Measurements from ENCODE around the gene MINDY1. TPM values are rescaled to one million over a fixed set of nuclear protein-coding genes. Genes with fewer than 3 reads are reported as not detected.

Gene MINDY1
- total RNA-seq, 4 donors from 2014 or later, result 28.5 to 36.6 (median 30.8) TPM

DNA sequence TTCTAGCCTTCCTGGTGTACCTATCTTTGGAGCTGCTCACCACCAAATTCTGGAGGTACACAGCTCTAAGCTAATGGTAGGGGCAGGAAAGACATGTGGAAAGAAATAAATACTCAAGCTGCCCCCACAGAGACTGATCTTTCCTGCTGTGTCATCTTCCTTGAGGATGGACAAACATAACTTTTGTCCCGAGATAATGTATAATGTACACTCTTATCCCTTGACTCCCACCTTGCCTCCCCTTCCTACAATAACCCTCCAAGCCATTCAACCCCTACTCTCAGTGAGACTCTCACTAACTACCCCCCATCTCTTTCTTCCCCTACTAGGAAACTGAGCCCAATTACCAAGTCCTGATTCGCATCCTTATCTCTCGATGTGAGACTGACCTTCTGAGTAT is 12.5 kb downstream of the MINDY1 start:
- intact Hi-C loops (cut with DNase I; ENCODE audit: low total_unique reads), result loop anchor here (10.0 kb wide), 2 partner anchors 439 to 509 kb away; partner anchors contain the start of gene TARS2
- WGBS, 2 donors, result 79 to 87% methylated on average over 3 of the region's 3 CpGs
- H3K4me3 ChIP-seq (ENCODE audit: low read depth, poor library complexity, severe bottlenecking), result no peak overlapping the region
- TF ChIP-seq, protein P1, sequence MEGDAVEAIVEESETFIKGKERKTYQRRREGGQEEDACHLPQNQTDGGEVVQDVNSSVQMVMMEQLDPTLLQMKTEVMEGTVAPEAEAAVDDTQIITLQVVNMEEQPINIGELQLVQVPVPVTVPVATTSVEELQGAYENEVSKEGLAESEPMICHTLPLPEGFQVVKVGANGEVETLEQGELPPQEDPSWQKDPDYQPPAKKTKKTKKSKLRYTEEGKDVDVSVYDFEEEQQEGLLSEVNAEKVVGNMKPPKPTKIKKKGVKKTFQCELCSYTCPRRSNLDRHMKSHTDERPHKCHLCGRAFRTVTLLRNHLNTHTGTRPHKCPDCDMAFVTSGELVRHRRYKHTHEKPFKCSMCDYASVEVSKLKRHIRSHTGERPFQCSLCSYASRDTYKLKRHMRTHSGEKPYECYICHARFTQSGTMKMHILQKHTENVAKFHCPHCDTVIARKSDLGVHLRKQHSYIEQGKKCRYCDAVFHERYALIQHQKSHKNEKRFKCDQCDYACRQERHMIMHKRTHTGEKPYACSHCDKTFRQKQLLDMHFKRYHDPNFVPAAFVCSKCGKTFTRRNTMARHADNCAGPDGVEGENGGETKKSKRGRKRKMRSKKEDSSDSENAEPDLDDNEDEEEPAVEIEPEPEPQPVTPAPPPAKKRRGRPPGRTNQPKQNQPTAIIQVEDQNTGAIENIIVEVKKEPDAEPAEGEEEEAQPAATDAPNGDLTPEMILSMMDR (IDR thresholded peaks at IDR 0.05), result no peak
- TF ChIP-seq POLR2A (IDR thresholded peaks at IDR 0.05), result no peak
- no peak for DNase-seq (ENCODE audit: low spot score in 2 of 2)

GRCh38 chr1:150992626-150993025 is 14.1 kb downstream of the MINDY1 start:
- 68 to 77% methylated on average over 4 of the region's 4 CpGs for WGBS, 2 donors
- TF ChIP-seq, protein P1 (IDR thresholded peaks at IDR 0.05), result no peak
- TF ChIP-seq POLR2A (IDR thresholded peaks at IDR 0.05), result no peak
- intact Hi-C loops (cut with DNase I; ENCODE audit: low total_unique reads), result loop anchor here (10.0 kb wide), 2 partner anchors 438 to 508 kb away; partner anchors contain the start of gene TARS2
- no peak for DNase-seq (ENCODE audit: low spot score in 2 of 2)
- H3K4me3 ChIP-seq (ENCODE audit: low read depth, poor library complexity, severe bottlenecking), result no peak overlapping the region

DNA sequence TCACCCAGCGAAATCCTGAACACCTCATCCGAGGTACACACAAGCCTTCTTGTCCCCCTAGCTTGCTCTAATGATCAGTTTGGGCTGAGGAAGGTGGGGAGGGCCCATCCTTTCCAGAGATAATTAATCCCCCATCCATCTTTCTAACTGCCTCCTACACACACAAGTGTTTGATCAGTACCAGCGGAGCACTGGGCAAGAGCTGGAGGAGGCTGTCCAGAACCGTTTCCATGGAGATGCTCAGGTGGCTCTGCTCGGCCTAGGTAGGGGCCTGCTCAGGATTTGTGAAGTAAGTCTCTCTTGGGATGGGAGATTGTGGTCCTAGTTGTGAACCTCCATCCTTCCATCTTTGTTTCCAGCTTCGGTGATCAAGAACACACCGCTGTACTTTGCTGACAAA is 18.8 kb downstream of the MINDY1 start:
- 81 to 86% methylated on average over 7 of the region's 7 CpGs for WGBS, 2 donors
- intact Hi-C loops (cut with DNase I; ENCODE audit: low total_unique reads), result no loop called here
- TF ChIP-seq POLR2A (IDR thresholded peaks at IDR 0.05), result no peak
- TF ChIP-seq, protein P1 (IDR thresholded peaks at IDR 0.05), result no peak
- no peak for DNase-seq (ENCODE audit: low spot score in 2 of 2)
- no peak overlapping the region for H3K4me3 ChIP-seq (ENCODE audit: low read depth, poor library complexity, severe bottlenecking)

GRCh38 chr1:150985179-150985825 is 21.4 kb downstream of the MINDY1 start:
- H3K4me3 ChIP-seq (ENCODE audit: low read depth, poor library complexity, severe bottlenecking), result no peak overlapping the region
- WGBS, 2 donors, result 96% methylated on average over 2 of the region's 2 CpGs
- intact Hi-C loops (cut with DNase I; ENCODE audit: low total_unique reads), result no loop called here
- no peak for TF ChIP-seq POLR2A (IDR thresholded peaks at IDR 0.05)
- TF ChIP-seq, protein P1 (IDR thresholded peaks at IDR 0.05), result no peak
- DNase-seq (ENCODE audit: low spot score in 2 of 2), result no peak

DNA sequence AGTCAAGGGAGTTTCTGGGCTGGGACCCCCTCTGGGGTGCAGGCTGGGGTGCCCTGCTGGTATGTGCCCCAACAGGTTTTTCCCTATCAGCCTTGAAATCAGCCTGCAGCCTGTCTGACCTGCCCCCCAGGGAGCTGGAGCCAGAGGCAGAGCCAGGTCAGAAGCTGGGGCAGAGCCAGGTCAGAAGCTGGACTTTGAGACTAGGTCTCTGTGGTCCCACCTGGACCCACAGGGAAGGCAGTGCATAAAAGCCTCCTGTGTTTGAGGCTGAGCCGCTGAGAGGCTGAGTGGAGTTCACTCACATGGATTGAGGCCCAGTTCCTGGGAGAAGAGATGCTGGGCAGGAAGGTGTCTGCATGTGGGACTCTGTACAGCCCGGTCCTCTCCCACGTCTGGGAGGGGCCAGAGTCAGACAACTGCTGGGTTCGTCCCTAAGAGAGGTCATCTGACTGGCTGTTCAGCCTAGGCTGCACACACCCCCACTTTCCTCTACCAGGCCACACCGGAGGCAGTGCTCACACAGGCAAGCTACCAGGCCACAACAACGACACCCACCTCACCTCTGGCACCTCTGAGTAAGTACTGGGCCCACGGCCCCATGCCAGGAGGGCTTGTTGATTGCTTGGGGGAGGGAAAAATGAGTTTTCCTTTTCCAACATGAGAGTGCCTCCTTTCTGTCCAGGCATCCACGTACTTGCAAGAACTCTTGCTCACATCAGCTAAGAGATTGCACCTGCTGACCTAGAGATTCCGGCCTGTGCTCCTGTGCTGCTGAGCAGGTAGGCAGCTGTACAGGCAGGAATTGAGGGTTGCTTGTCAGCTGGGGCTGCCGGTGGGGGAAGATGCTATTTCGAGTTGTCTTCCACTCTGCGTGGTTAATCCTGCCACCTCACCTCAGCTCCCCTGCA is 24.6 kb downstream of the MINDY1 start, which contains the start of gene ANXA9:
Gene ANXA9, plus strand, starts transcription at position 488 of the 908 bp plus-strand sequence. CDS start 814 bp downstream, outside the sequence.
- intact Hi-C loops (cut with DNase I; ENCODE audit: low total_unique reads), result no loop called here
- no peak for DNase-seq (ENCODE audit: low spot score in 2 of 2)
- WGBS, 2 donors, result 58 to 65% methylated on average over 10 to 11 of the region's 12 CpGs
- no peak for TF ChIP-seq POLR2A (IDR thresholded peaks at IDR 0.05)
- TF ChIP-seq, protein P1 (IDR thresholded peaks at IDR 0.05), result no peak
- no peak within 1 kb of the TSS for H3K4me3 ChIP-seq (ENCODE audit: low read depth, poor library complexity, severe bottlenecking)
